Uterus (tissue), 2 donors: ENCODE measurements around the gene CDS2.

Source experiments
- CTCF ChIP-seq, 4 experiments: fragments of 200-600 bp in 2 of 4; fragments of 450-650 bp in 2 of 4; sonication (generic) in 2 of 4; IDR thresholded peaks; one replicate each; pipeline ENCODE4 v1.5.1; 2016 to 2019; ENCODE audit warnings: antibody characterized with exemption in 4 of 4, mild to moderate bottlenecking in 2 of 4, moderate library complexity in 1 of 4
- POLR2A ChIP-seq, 2 donors: fragments of 450-650 bp; IDR thresholded peaks; one replicate each; pipeline ENCODE4 v1.6.1; 2016; ENCODE audit warnings: antibody characterized with exemption in 2 of 2, mild to moderate bottlenecking in 1 of 2, moderate library complexity in 1 of 2

DNA sequence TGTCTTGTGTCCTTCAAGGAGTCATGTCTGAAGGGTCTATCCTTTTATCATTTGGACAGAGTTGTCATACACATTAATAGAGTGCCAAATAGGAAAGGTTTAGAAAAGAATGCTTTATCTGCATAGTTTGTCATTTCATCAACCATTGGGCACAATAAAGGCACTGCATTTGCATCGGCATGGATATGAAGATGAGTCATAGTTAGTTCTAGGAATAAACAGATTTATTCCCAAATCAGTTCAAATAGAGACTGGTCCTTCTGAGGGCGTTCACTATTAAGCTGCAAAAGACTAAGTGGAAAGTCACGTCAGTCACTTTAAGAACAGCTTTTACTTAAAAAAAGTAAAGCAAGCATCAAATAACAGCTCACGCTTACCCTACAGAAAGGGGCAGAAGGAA is 90.8 kb downstream of the CDS2 start:
- TF ChIP-seq CTCF (IDR thresholded peaks at IDR 0.05) (no peak), POLR2A (IDR thresholded peaks at IDR 0.05) (no peak)
